ENCODE measurements around the gene ATCAY.
A peak's percentile ranks its signal among the peaks of the same experiment; 100 is the strongest.

Gene ATCAY

GRCh38 chr19:3970313-3970807 is 89.9 kb downstream of the ATCAY start:
- no peak for DNase-seq (ENCODE audit: low read depth)

- peak; percentile 89 for DNase-seq (ENCODE audit: low read depth)
Measured at GRCh38 chr19:3970808-3971598, 90.5 kb downstream of the ATCAY start, which contains the start of gene DAPK3. TSS of gene DAPK3 (minus strand) at chr19:3971099. CDS start at chr19:3969735, 1,364 bp downstream.

- no peak for DNase-seq (ENCODE audit: low read depth)
Measured at GRCh38 chr19:3975144-3975543, 94.7 kb downstream of the ATCAY start.

GRCh38 chr19:3975637-3976087 is 95.2 kb downstream of the ATCAY start:
- no peak for DNase-seq (ENCODE audit: low read depth)

GRCh38 chr19:3976495-3977241 is 96.2 kb downstream of the ATCAY start:
- DNase-seq (ENCODE audit: low read depth): no peak
